Brain microvascular endothelial cell (primary cell): Measurements from ENCODE around the gene CFL1.

Experiments
- DNase-seq: peaks from one replicate; pipeline ENCODE4 v3.0.0-alpha.2; 2020
- H3K27ac ChIP-seq: fragments of 250-450 bp; sonication (Bioruptor Pico); 2 replicates; pipeline ENCODE4 v1.5.1; 2020; ENCODE audit warnings: mild to moderate bottlenecking, moderate library complexity
- H3K27me3 ChIP-seq: fragments of 250-450 bp; sonication (Bioruptor Pico); replicated peaks from 2 replicates; pipeline ENCODE4 v1.5.1; 2020; ENCODE audit warnings: mild to moderate bottlenecking
- H3K36me3 ChIP-seq: fragments of 250-450 bp; sonication (Bioruptor Pico); replicated peaks from 2 replicates; pipeline ENCODE4 v1.5.1; 2020; ENCODE audit warnings: mild to moderate bottlenecking
- H3K4me3 ChIP-seq: 2 replicates; pipeline ENCODE4 v1.5.1; 2011; ENCODE audit warnings: low read depth, mild to moderate bottlenecking, control low read depth, low read length, moderate library complexity
- CTCF ChIP-seq: IDR thresholded peaks from 2 replicates; pipeline ENCODE4 v1.5.1; 2011; ENCODE audit warnings: low read depth, mild to moderate bottlenecking, moderate library complexity, low read length, control low read depth, inconsistent platforms; ENCODE audit errors: missing control alignments
- in situ Hi-C: cut with HindIII; loops from 2 replicates; pipeline ENCODE4 v1.10.0; 2017; ENCODE audit warnings: low sequenced_read_pairs, low pct_ligation_motif_present

CFL1 gene

GRCh38 chr11:65900125-65900898 lies 42.3 kb upstream of the CFL1 start, which contains the start of gene FOSL1:
Gene FOSL1 (minus strand): TSS chr11:65900388. CDS start chr11:65900339, 49 bp downstream.
- peak within 1 kb of the TSS; percentile 90 for H3K27ac ChIP-seq
- H3K36me3 ChIP-seq, result peaks cover 25% of the 10 kb centered on the region
- DNase-seq, result peak; percentile 93
- TF ChIP-seq CTCF, result no peak
- in situ Hi-C loops, result no loop called here
- no peaks in the 10 kb centered on the region for H3K27me3 ChIP-seq
- H3K4me3 ChIP-seq, result peak within 1 kb of the TSS; percentile 95

DNA sequence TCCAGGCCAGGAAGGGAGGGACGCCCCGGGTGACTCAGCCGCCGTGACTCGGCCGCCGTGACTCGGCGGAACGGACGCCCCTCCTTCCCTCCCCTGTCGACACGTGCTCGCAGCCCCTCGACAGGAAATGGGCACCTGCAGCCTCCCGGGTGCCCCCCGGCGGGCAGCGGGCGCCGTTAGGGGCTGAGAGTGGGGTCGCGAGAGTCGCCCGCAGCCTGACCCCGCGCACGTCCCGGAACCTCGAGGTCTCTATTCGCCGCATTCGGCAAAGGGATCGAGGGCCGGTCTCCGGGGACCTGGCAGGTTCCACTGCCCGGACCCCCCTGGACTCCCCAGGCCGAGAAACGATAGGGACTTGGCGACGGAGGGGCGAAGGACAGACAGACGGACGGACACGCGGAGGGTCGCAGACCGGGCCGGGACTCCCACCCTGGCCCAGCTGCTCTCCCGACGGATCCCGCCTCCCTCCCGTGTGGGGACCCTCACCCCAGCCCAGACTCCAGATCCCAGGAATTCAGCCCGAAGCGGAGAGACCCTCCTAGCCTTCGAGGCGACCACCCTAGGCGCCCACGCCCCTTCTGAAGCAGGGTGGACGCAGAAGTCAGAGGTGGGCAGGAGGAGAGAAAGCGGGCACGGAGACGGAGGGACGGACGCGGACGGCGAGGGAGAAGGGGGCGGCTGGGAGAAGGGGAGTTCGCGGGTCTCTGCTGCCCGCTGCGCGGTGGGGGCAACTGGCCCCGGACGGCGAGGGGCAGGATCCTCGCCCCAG lies 41.6 kb upstream of the CFL1 start:
- TF ChIP-seq CTCF, result no peak
- Histone ChIP-seq H3K36me3 (peaks cover 28% of the 10 kb centered on the region), H3K27ac (peak overlapping the region; percentile 90), H3K27me3 (no peaks in the 10 kb centered on the region), H3K4me3 (peak overlapping the region; percentile 95)
- DNase-seq, result peak; percentile 71
- in situ Hi-C loops, result no loop called here

DNA sequence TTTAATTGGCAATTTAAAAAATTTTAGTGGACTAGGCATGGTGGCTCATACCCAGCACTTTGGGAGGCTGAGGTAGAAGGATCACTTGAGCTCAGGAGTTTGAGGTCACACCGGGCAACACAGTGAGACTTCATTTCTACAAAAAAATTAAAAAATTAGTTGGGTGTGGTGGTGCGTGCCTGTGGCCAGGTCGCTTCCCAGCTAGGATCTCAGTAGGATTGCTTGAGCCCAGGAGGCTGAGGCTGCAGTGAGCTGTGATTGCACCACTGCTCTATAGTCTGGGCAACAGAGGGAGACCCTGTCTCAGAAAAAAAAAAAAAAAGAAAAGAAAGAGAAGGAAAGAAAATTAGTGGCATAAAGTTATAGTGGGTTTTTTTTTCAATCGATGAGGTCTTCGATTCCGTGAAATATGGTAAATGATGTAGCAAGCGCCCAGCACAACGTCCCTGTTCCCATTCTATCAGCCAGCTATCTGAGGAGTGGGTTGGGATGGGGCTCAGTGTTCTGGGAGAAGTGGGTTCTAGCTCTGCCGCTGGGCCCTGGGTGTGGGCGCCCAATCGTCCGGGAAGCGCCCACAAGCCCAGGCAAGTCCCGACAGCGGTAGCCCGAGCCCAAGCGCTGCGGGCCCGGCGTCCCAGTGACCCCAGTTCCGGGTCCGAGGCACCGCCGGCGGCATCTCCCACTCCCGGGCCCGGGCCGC lies 40.8 kb upstream of the CFL1 start:
- H3K27ac ChIP-seq, result peak overlapping the region; percentile 90
- no peaks in the 10 kb centered on the region for H3K27me3 ChIP-seq
- in situ Hi-C loops, result no loop called here
- peaks cover 36% of the 10 kb centered on the region for H3K36me3 ChIP-seq
- no peak for DNase-seq
- peak overlapping the region; percentile 95 for H3K4me3 ChIP-seq
- TF ChIP-seq CTCF, result no peak

DNA sequence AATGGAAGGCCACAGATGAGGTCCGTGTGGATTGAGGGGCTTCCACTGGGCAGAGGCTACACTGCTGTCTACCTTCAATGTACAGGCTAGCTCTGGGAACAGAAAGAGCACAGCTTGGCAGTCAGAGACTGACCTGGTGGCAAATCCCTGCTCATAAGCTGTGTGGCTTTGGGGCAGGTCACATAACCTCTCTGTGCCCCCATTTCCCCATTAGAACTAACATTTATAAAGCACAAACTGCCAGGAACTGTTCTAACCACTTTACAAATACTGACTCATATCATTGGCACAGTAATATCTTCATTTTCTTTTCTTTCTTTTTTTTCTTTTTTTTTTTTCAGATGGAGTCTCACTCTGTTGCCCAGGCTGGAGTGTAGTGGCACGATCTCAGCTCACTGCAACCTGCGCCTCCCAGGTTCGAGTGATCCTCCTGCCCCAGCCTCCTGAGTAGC lies 39.1 kb upstream of the CFL1 start:
- Histone ChIP-seq H3K27ac (peak overlapping the region; percentile 42), H3K36me3 (peaks cover 51% of the 10 kb centered on the region), H3K4me3 (peak overlapping the region; percentile 95)

More for the DNA sequence above, 39.1 kb upstream of the CFL1 start:
- no peak for TF ChIP-seq CTCF
- in situ Hi-C loops, result no loop called here
- DNase-seq, result no peak
- no peaks in the 10 kb centered on the region for H3K27me3 ChIP-seq
